RWPE2 (cell line): ENCODE results near the gene ZFP36.

Source experiments
- ATAC-seq: fragments of 200-7000 bp; cut with Tn5 transposase; 3 replicates; pipeline ENCODE4 v1.9.1; 2021; ENCODE audit warnings: low read depth
- DNase-seq: peaks from one replicate; pipeline ENCODE4 v3.0.0-alpha.2; 2020; ENCODE audit warnings: low spot score
- H3K27ac ChIP-seq: fragments of 450-650 bp; 2 replicates; pipeline ENCODE4 v1.5.1; 2017; ENCODE audit warnings: mild to moderate bottlenecking; ENCODE audit not compliant: poor library complexity, severe bottlenecking
- H3K27me3 ChIP-seq: fragments of 250-450 bp; sonication (Bioruptor Pico); 2 replicates; pipeline ENCODE4 v1.5.1; 2021; ENCODE audit warnings: mild to moderate bottlenecking, moderate library complexity; ENCODE audit not compliant: insufficient read depth, poor library complexity, severe bottlenecking
- H3K36me3 ChIP-seq: fragments of 250-450 bp; sonication (Bioruptor Pico); 2 replicates; pipeline ENCODE4 v1.5.1; 2020; ENCODE audit warnings: low read depth, mild to moderate bottlenecking, moderate library complexity
- H3K4me1 ChIP-seq: fragments of 250-450 bp; sonication (Bioruptor Pico); 2 replicates; pipeline ENCODE4 v1.5.1; 2021; ENCODE audit warnings: mild to moderate bottlenecking, moderate library complexity; ENCODE audit not compliant: insufficient read depth, poor library complexity, severe bottlenecking
- H3K4me3 ChIP-seq: fragments of 250-450 bp; sonication (Bioruptor Pico); 2 replicates; pipeline ENCODE4 v1.5.1; 2021; ENCODE audit warnings: mild to moderate bottlenecking, moderate library complexity; ENCODE audit not compliant: severe bottlenecking
- H3K9me3 ChIP-seq: fragments of 250-450 bp; sonication (Bioruptor Pico); 2 replicates; pipeline ENCODE4 v1.5.1; 2021; ENCODE audit warnings: mild to moderate bottlenecking, moderate library complexity; ENCODE audit not compliant: severe bottlenecking
- TF ChIP-seq, protein P1 (sequence below): fragments of 450-650 bp; IDR thresholded peaks from one replicate; pipeline ENCODE4 v1.5.1; 2017; ENCODE audit warnings: mild to moderate bottlenecking, moderate library complexity; ENCODE audit not compliant: poor library complexity, severe bottlenecking

ZFP36 gene

DNA sequence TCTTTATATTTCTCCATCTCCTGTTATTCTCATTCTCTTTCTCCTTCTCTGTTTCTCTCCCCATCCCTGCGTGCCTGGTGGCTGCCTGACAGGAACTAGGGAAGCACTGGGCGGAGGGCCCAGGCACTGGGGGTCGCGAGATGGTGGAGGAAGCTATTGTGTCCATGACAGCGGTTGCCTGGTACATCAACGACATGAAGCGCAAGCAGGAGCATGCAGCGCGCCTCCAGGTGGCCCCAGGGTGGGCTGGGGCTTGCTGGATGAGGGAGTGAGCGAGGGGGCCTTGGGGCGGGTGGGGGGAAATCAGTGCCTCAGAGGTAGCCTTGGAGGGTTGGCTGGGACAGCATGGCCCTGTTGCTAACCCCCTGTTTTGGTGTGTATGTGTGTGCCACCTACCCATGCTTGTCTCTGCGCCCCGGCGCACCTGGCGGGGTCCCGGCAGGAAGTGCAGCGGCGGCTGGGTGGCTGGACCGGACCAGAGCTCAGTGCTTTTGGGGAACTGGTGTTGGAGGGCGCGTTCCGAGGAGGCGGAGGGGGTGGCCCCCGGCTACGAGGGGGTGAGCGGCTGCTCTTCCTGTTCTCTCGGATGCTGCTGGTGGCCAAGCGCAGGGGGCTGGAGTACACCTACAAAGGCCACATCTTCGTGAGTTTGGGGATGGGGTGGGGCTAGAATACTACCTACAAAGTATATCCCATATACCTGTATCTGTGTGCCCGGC is 11.0 kb downstream of the ZFP36 start:
- Histone ChIP-seq H3K4me1 (no peaks in the 10 kb centered on the region), H3K27me3 (no peaks in the 10 kb centered on the region), H3K27ac (no peak overlapping the region), H3K36me3 (peaks cover 62% of the 10 kb centered on the region), H3K9me3 (no peaks in the 10 kb centered on the region), H3K4me3 (no peak overlapping the region)
- no peak for ATAC-seq
- TF ChIP-seq, protein P1, sequence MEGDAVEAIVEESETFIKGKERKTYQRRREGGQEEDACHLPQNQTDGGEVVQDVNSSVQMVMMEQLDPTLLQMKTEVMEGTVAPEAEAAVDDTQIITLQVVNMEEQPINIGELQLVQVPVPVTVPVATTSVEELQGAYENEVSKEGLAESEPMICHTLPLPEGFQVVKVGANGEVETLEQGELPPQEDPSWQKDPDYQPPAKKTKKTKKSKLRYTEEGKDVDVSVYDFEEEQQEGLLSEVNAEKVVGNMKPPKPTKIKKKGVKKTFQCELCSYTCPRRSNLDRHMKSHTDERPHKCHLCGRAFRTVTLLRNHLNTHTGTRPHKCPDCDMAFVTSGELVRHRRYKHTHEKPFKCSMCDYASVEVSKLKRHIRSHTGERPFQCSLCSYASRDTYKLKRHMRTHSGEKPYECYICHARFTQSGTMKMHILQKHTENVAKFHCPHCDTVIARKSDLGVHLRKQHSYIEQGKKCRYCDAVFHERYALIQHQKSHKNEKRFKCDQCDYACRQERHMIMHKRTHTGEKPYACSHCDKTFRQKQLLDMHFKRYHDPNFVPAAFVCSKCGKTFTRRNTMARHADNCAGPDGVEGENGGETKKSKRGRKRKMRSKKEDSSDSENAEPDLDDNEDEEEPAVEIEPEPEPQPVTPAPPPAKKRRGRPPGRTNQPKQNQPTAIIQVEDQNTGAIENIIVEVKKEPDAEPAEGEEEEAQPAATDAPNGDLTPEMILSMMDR, result no peak
- no peak for DNase-seq

DNA sequence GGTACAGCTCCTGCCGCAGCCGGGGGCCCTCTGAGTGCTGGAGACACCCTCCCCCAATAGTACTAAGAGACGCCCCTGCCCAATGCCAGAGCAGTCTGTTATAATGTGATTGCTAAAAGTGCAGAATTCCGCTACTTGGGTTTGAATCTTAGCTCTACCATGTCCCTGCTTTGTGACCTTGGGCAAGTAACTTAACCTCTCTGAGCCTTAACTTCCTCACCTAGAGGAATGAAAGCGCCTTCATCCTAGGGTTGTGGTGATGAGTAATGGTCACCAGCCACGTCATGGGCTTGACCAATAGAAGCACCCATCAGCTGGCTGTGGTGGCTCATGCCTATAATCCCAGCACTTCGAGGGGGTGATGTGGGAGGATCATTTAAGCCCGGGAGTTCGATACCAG is 12.4 kb downstream of the ZFP36 start:
- Histone ChIP-seq H3K4me1 (no peaks in the 10 kb centered on the region), H3K36me3 (peaks cover 69% of the 10 kb centered on the region), H3K9me3 (no peaks in the 10 kb centered on the region), H3K27ac (no peak overlapping the region), H3K4me3 (no peak overlapping the region), H3K27me3 (no peaks in the 10 kb centered on the region)
- DNase-seq (no peak), ATAC-seq (no peak)
- TF ChIP-seq, protein P1, result no peak

DNA sequence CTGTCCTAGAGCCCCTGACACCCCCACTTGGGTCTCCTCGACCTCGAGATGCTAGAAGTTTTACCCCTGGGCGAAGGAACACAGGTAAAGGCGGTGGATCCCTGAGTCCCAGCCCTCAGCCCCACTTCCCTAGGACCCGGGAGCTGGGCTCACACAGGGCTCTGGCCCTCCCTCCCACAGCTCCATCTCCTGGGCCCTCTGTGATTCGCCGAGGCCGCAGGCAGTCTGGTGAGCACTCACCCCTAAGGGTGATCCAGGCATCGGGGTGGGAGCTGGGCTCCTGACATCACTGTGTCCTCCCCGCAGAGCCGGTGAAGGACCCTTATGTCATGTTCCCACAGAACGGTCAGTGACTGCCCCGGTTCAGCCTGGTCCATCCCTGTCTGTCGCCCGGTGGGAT is 14.1 kb downstream of the ZFP36 start:
- TF ChIP-seq, protein P1, result no peak
- ATAC-seq, result no peak; the same call in 2 of the 3 replicates
- Histone ChIP-seq H3K27ac (no peak overlapping the region), H3K9me3 (no peaks in the 10 kb centered on the region), H3K27me3 (no peaks in the 10 kb centered on the region), H3K36me3 (peaks cover 58% of the 10 kb centered on the region), H3K4me1 (no peaks in the 10 kb centered on the region), H3K4me3 (no peak overlapping the region)
- no peak for DNase-seq

DNA sequence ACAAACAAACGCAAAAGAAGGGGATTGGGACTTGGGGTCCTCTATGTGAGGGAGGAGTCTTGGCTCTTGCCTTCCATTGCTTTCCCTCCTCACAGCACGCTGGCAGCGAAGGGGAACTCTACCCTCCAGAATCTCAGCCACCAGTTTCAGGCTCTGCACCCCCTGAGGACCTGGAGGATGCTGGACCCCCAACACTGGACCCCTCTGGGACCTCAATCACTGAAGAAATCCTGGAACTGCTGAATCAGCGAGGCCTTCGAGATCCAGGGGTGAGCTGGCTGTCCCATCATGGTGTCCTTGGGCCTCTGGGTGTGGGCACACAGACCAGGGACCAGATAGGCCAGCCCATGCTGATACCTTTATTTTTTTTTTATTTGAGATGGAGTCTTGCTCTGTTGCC is 15.4 kb downstream of the ZFP36 start:
- no peak overlapping the region for H3K27ac ChIP-seq
- ATAC-seq, result no peak
- H3K27me3 ChIP-seq, result no peaks in the 10 kb centered on the region
- no peak for DNase-seq
- H3K4me1 ChIP-seq, result no peaks in the 10 kb centered on the region
- no peaks in the 10 kb centered on the region for H3K9me3 ChIP-seq
- no peak overlapping the region for H3K4me3 ChIP-seq
- TF ChIP-seq, protein P1, result no peak
- peaks cover 53% of the 10 kb centered on the region for H3K36me3 ChIP-seq
